Gastrocnemius medialis (tissue), 4 donors: Measurements from ENCODE around the gene AFF3. TPM values are rescaled to one million over a fixed set of nuclear protein-coding genes. Genes with fewer than 3 reads are reported as not detected.

Experiments used
- ATAC-seq, 2 donors: fragments of 150-250 bp; one replicate each; pipeline ENCODE4 v1.9.1; 2016
- DNase-seq, 2 donors: peaks; one replicate each; pipeline ENCODE4 v3.0.0-alpha.2; 2019
- H3K27ac ChIP-seq, 4 donors: fragments of 200-600 bp; sonication (generic); 1 replicate in 1 of 4; 2 replicates in 3 of 4; pipeline ENCODE4 v1.5.1; 2016 to 2018; ENCODE audit warnings: mild to moderate bottlenecking in 2 of 4, moderate library complexity in 1 of 4
- H3K27me3 ChIP-seq, 3 donors: fragments of 200-600 bp; sonication (generic) in 2 of 3; 1 replicate in 1 of 3; 2 replicates in 2 of 3; pipeline versions ENCODE4 v1.5.1 to v1.6.0; 2016 to 2019; ENCODE audit warnings: mild to moderate bottlenecking in 1 of 3, moderate library complexity in 1 of 3
- H3K36me3 ChIP-seq, 2 donors: fragments of 200-600 bp; sonication (generic) in 1 of 2; one replicate each; pipeline ENCODE4 v1.5.1; 2017 to 2018
- H3K4me1 ChIP-seq, 2 donors: fragments of 200-600 bp; sonication (generic) in 1 of 2; one replicate each; pipeline ENCODE4 v1.5.1; 2016 to 2017; ENCODE audit warnings: mild to moderate bottlenecking in 2 of 2
- H3K4me3 ChIP-seq, 4 donors: fragments of 200-600 bp; sonication (generic) in 3 of 4; 1 replicate in 1 of 4; 2 replicates in 3 of 4; pipeline ENCODE4 v1.5.1; 2016 to 2019; ENCODE audit warnings: mild to moderate bottlenecking in 2 of 4
- H3K9me3 ChIP-seq, 3 donors: fragments of 200-600 bp; sonication (generic) in 2 of 3; 1 replicate in 1 of 3; 2 replicates in 2 of 3; pipeline ENCODE4 v1.5.1; 2016 to 2019
- POLR2A ChIP-seq, 2 donors: fragments of 450-650 bp; IDR thresholded peaks; one replicate each; pipeline ENCODE4 v1.6.1; 2017; ENCODE audit warnings: antibody characterized with exemption in 2 of 2, mild to moderate bottlenecking in 2 of 2, moderate library complexity in 2 of 2
- in situ Hi-C, 4 donors: fragments of 200-750 bp; cut with MboI; loops; one replicate each; pipeline versions ENCODE4 v1.15.0 to v1.8.0; 2017; ENCODE audit warnings: low sequenced_read_pairs in 4 of 4
- intact Hi-C: fragments of 100-400 bp; cut with DNase I; formaldehyde crosslinking; loops from one replicate; pipeline ENCODE4 v1.15.1; 2023; ENCODE audit warnings: low total_unique reads
- total RNA-seq, 4 donors: library from RNA; depleted of rRNA; stranded (reverse); fragments of >200 nt; gene quantifications; one replicate each; pipeline versions ENCODE4 v1.1.0 to v1.2.3, GENCODE V29; 2016
- TF ChIP-seq, protein P1 (sequence below), 5 experiments: fragments of 450-650 bp in 3 of 5; fragments of 200-600 bp in 2 of 5; sonication (generic) in 2 of 5; IDR thresholded peaks in 4 of 5; conservative IDR thresholded peaks in 1 of 5; 1 replicate in 4 of 5; 2 replicates in 1 of 5; pipeline ENCODE4 v1.5.1; 2016 to 2019; ENCODE audit warnings: antibody characterized with exemption in 5 of 5, mild to moderate bottlenecking in 3 of 5, moderate library complexity in 3 of 5

The AFF3 gene
- total RNA-seq, 4 donors from 2014 or later = 0.22 to 0.55 (median 0.47) TPM

DNA sequence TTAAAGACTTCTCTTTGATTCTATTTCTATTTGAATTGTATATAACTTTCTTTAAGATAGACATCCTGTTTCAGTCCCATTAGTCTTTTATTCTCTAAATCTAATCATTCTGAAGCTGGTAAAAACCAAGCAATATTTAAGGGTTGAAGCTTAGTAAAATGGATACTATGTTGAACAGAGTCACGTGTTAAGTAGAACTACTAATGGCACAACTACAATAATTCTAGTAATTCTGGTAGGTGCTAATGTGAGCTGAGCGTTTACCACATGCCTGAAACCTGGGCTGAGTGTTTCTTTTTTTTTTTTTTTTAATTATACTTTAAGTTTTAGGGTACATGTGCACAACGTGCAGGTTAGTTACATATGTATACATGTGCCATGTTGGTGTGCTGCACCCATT lies 8.9 kb upstream of the AFF3 start:
- no peak overlapping the region for H3K4me3 ChIP-seq

DNA sequence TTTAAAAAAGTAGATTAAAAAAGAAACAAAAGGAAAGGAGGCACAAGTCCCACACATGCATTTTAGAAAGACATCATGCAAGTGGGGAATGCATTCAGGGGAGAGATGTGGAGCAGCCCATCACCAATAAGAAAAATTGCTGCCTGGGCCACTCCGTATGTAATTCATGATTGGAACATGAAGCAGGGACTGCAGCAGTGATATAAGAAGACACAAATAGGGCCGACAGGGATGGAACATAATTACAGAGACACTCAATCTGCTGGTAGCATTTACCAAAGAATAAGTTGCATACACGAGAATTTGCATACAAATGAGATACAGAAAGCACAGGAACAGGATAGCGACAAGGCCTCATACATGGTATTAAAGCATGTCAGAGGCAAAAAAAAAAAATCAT lies 6.5 kb upstream of the AFF3 start:
- Histone ChIP-seq H3K4me1 (no peaks in the 10 kb centered on the region), H3K27me3 (no peaks in the 10 kb centered on the region), H3K36me3 (no peaks in the 10 kb centered on the region), H3K9me3 (peaks cover 0 to 6% (median 0%) of the 10 kb centered on the region in 3 donors), H3K4me3 (no peak overlapping the region), H3K27ac (no peak overlapping the region)
- intact Hi-C loops (no loop called here), in situ Hi-C loops (no loop called here)
- ATAC-seq (no peak), DNase-seq (no peak)
- TF ChIP-seq, protein P1, sequence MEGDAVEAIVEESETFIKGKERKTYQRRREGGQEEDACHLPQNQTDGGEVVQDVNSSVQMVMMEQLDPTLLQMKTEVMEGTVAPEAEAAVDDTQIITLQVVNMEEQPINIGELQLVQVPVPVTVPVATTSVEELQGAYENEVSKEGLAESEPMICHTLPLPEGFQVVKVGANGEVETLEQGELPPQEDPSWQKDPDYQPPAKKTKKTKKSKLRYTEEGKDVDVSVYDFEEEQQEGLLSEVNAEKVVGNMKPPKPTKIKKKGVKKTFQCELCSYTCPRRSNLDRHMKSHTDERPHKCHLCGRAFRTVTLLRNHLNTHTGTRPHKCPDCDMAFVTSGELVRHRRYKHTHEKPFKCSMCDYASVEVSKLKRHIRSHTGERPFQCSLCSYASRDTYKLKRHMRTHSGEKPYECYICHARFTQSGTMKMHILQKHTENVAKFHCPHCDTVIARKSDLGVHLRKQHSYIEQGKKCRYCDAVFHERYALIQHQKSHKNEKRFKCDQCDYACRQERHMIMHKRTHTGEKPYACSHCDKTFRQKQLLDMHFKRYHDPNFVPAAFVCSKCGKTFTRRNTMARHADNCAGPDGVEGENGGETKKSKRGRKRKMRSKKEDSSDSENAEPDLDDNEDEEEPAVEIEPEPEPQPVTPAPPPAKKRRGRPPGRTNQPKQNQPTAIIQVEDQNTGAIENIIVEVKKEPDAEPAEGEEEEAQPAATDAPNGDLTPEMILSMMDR (IDR thresholded peaks at IDR 0.05 in 4 of 5, conservative IDR thresholded peaks at IDR 0.05 in 1 of 5) = no peak
- TF ChIP-seq POLR2A (IDR thresholded peaks at IDR 0.05) = no peak

More for the DNA sequence above, 8.9 kb upstream of the AFF3 start:
- DNase-seq = no peak
- intact Hi-C loops (no loop called here), in situ Hi-C loops (no loop called here)
- no peaks in the 10 kb centered on the region for H3K4me1 ChIP-seq
- TF ChIP-seq POLR2A (IDR thresholded peaks at IDR 0.05) = no peak
- TF ChIP-seq, protein P1 (IDR thresholded peaks at IDR 0.05 in 4 of 5, conservative IDR thresholded peaks at IDR 0.05 in 1 of 5) = no peak
- ATAC-seq = no peak
- H3K27ac ChIP-seq = no peak overlapping the region
- H3K27me3 ChIP-seq = no peaks in the 10 kb centered on the region
- no peaks in the 10 kb centered on the region for H3K36me3 ChIP-seq
- peaks cover 0 to 6% (median 0%) of the 10 kb centered on the region in 3 donors for H3K9me3 ChIP-seq

DNA sequence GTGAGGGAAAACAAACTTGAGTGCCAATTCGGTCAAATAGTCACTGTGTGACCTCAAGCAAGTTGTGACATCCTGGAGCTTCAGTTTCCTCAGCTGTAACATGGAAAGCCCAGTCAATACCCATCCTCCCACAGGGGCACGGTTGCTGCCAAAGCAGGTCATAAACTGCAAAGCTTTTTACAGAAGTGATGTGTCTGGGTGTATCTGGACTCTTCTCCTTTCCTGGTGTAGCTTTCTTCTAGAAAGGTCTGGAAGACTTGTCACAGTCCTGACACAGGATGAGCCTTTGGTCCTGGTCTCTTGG lies 4.2 kb upstream of the AFF3 start:
- Histone ChIP-seq H3K4me3 (no peak overlapping the region), H3K9me3 (peaks cover 0 to 6% (median 0%) of the 10 kb centered on the region in 3 donors), H3K27ac (no peak overlapping the region), H3K36me3 (no peaks in the 10 kb centered on the region), H3K27me3 (no peaks in the 10 kb centered on the region), H3K4me1 (no peaks in the 10 kb centered on the region)
- in situ Hi-C loops (no loop called here), intact Hi-C loops (no loop called here)
- TF ChIP-seq, protein P1 (IDR thresholded peaks at IDR 0.05 in 4 of 5, conservative IDR thresholded peaks at IDR 0.05 in 1 of 5) = no peak
- no peak for TF ChIP-seq POLR2A (IDR thresholded peaks at IDR 0.05)
- ATAC-seq = no peak
- no peak for DNase-seq

DNA sequence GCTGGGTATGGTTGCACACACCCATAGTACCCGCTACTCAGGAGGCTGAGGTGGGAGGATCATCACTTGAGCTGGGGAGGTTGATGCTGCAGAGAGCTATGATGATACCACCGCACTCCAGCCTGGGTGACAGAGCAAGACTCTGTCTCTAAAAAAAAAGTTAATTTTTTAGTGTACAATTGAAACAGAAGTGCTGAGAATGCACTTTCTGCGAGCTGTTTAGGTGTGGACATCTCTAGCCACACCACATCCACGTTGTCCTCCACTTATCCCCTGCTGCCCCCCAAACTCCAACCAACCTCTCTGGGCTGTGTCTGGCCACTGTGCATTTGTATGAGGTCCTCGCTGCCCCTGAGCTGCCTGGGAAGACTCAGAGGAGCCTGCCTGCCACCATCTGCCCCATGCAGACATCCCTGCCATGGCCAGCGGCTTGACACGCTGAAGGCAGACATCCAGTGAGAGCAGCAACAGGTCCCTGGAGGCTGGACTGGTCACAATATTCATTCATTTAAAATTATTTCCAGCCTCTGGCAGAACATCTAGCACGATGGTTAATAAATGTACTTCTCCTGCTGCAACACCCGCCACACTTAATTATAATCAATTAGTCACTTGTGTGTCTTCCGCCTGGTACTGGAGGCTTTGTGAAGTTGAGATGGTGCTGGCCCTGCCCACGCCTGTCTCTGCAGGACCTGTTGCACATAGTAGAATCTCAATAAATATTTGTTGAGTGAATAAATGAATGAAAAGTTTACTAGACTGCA lies 3.7 kb upstream of the AFF3 start:
- in situ Hi-C loops = no loop called here
- intact Hi-C loops = no loop called here
- Histone ChIP-seq H3K27me3 (no peaks in the 10 kb centered on the region), H3K36me3 (no peaks in the 10 kb centered on the region), H3K4me1 (no peaks in the 10 kb centered on the region), H3K9me3 (peaks cover 0 to 6% (median 0%) of the 10 kb centered on the region in 3 donors), H3K27ac (no peak overlapping the region), H3K4me3 (no peak overlapping the region)
- DNase-seq (no peak), ATAC-seq (no peak)
- TF ChIP-seq, protein P1 (IDR thresholded peaks at IDR 0.05 in 4 of 5, conservative IDR thresholded peaks at IDR 0.05 in 1 of 5) = no peak
- TF ChIP-seq POLR2A (IDR thresholded peaks at IDR 0.05) = no peak

DNA sequence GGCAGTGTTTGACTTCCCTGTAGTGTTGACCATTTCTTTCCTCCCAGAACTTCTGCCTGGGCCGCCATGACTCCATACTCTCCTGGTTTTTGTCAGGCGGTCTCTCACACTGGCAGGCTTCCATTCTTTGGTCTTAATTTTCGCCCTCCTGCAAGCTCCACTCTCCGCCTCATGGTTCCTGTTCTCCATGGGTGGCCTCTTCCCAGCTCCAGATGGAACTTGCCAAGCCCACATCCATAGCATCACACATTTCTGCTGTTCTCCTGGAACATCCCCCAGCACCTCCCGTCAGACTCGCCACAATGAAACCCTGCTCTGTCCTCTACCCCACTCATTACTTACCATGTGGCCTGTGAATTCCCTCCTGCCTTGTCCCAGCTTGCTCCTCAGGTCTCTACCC lies 896 bp upstream of the AFF3 start:
- Histone ChIP-seq H3K27me3 (no peaks in the 10 kb centered on the region), H3K27ac (no peak overlapping the region), H3K4me1 (no peaks in the 10 kb centered on the region), H3K9me3 (no peaks in the 10 kb centered on the region), H3K4me3 (no peak overlapping the region), H3K36me3 (no peaks in the 10 kb centered on the region)
- ATAC-seq (no peak), DNase-seq (no peak)
- TF ChIP-seq, protein P1 (IDR thresholded peaks at IDR 0.05 in 4 of 5, conservative IDR thresholded peaks at IDR 0.05 in 1 of 5) = no peak
- TF ChIP-seq POLR2A (IDR thresholded peaks at IDR 0.05) = no peak
- intact Hi-C loops = no loop called here
- in situ Hi-C loops = no loop called here
